GM12872 (cell line): ENCODE measurements around the gene NR2C2.

Experiments
- CTCF ChIP-seq: IDR thresholded peaks from 3 replicates; pipeline ENCODE4 v1.5.1; 2011; ENCODE audit warnings: low read depth, mild to moderate bottlenecking, low read length, moderate library complexity; ENCODE audit not compliant: insufficient read depth

NR2C2 gene

GRCh38 chr3:15033103-15033502, 85.7 kb downstream of the NR2C2 start:
- TF ChIP-seq CTCF, result no peak

- no peak for TF ChIP-seq CTCF
These were observed 90.9 kb downstream of the NR2C2 start for GRCh38 chr3:15038306-15038705.

GRCh38 chr3:15040844-15041243, 93.5 kb downstream of the NR2C2 start:
- TF ChIP-seq CTCF, result no peak

- TF ChIP-seq CTCF, result no peak
These were observed 94.6 kb downstream of the NR2C2 start for GRCh38 chr3:15041950-15042349.

GRCh38 chr3:15042936-15043335, 95.6 kb downstream of the NR2C2 start:
- TF ChIP-seq CTCF, result no peak

- TF ChIP-seq CTCF, result no peak
These were observed 96.2 kb downstream of the NR2C2 start for GRCh38 chr3:15043408-15044171.

GRCh38 chr3:15044326-15044725, 96.9 kb downstream of the NR2C2 start:
- TF ChIP-seq CTCF, result no peak
